ENCODE measurements around the gene HOMER3.
"Not testable (repeated sequence)": the region's sequence is repeated elsewhere in the genome, so short reads cannot be mapped to it uniquely, and the experiment has no call there.

Gene HOMER3

DNA sequence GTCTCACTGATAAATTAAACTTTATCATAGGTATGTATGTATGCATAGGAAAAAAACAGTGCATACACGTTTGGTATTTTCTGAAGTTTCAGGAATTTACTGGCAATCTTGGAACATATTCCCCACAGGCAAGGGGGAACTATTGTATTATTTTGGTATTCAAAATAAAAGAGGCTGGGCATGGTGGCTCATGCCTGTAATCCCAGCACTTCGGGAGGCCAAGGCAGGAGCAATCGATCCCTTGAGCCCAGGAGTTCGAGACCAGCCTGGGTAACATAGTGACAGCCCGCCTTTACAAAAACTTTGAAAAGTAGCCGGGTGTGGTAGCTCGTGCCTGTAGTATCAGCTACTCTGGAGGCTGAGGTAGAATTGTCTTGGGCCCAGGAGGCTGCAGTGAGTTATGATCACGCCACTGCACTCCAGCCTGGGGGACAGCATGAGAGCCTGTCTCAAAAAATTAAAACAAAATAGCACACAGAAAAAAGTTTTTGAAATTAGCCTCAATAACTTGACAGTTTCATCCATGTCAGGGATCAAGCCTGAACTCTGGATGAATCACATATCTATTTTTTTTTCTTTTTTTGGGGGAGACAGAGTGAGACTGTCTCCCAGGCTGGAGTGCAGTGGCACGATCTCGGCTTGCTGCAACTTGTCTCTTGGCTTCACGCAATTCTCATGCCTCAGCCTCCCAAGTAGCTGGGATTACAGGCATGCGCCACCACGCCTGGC, 29.1 kb upstream of the HOMER3 start:
- DNase-seq (ENCODE audit: low read depth in 1 of 2, low spot score in 1 of 2) = no peak
- in situ Hi-C loops (cut with HindIII; ENCODE audit: low pct_unique_long_range_greater_than_20kb, low sequenced_read_pairs) = no loop called here
- no peak for TF ChIP-seq JUND (IDR thresholded peaks at IDR 0.05; ENCODE audit: low read depth)

DNA sequence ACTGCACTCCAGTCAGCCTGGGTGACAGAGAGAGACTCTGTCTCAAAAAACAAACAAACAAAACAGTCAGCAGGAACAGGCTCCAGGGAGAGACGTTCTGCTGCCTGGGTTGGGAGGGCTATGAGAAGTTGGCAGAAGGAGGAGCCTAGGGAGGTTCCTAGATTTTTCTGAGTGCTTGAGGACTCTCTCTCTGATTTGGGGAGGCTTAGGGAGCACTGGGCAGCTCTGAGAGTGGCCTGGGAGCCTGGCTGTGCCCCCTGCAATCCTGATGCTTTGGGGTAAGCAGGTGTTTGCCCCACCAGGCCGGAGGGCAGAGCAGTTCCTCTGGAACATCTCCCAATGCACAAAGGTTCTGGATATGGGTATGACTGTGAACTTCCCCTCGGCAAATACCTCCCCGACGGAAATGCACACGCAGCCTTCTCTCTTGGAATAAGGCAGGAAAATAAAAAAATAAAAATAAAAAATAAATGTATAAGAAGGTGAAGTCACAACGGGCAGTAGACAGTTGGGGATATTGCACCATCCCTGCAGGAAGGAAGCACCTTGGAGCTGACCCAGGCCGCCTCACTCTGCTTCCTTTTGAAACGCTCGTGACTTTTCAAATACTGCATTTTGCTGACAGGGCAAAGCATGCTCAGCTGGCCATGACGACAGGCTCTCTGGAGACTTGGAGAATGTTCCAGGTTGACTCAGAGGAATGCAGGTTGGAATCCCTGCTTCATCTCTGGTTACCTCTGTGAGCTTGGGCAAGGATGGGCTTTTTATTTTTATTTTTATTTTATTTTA, 26.5 kb upstream of the HOMER3 start:
- no peak for TF ChIP-seq JUND (IDR thresholded peaks at IDR 0.05; ENCODE audit: low read depth)
- in situ Hi-C loops (cut with HindIII; ENCODE audit: low pct_unique_long_range_greater_than_20kb, low sequenced_read_pairs) = no loop called here
- DNase-seq (ENCODE audit: low read depth in 1 of 2, low spot score in 1 of 2) = peak; percentile 31 to 60

DNA sequence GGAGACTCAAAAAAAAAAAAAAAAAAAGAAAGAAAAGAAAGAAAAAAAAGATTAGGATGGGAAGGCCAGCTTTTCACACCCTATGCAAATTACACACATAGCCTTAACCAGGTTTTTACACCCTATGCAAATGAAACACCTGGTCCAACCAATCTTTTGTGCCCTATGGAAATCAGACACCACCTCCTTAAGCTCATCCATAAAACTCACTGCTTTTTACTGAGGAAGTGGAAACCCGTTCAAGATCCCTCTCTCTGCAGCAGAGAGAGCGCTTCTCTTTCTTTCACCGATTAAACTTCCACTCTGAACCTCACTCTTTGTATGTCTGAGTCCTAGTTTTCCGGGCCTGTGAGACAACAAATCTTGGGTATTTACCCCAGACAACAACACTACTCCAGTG, 25.3 kb upstream of the HOMER3 start:
- in situ Hi-C loops (cut with HindIII; ENCODE audit: low pct_unique_long_range_greater_than_20kb, low sequenced_read_pairs) = no loop called here
- no peak for TF ChIP-seq JUND (IDR thresholded peaks at IDR 0.05; ENCODE audit: low read depth)
- DNase-seq (ENCODE audit: low read depth in 1 of 2, low spot score in 1 of 2) = peak in 1 of 2 experiments; percentile 74

DNA sequence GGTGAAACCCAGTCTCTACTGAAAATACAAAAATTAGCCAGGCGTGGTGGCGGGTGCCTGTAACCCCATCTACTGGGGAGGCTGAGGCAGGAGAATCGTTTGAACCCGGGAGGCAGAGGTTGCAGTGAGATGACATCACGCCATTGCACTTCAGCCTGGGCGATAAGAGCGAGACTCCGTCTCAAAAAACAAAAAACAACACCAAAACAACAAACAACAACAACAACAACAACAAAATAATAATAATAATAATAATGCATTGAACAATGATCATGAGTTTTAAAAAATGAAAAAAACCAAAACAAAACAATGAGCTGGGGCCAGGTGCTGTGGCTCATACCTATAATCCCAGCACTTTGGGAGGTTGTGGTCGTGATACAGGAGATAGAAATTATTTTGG, 23.1 kb upstream of the HOMER3 start:
- TF ChIP-seq JUND (IDR thresholded peaks at IDR 0.05; ENCODE audit: low read depth) = no peak
- no peak for DNase-seq (ENCODE audit: low read depth in 1 of 2, low spot score in 1 of 2)
- in situ Hi-C loops (cut with HindIII; ENCODE audit: low pct_unique_long_range_greater_than_20kb, low sequenced_read_pairs) = no loop called here

DNA sequence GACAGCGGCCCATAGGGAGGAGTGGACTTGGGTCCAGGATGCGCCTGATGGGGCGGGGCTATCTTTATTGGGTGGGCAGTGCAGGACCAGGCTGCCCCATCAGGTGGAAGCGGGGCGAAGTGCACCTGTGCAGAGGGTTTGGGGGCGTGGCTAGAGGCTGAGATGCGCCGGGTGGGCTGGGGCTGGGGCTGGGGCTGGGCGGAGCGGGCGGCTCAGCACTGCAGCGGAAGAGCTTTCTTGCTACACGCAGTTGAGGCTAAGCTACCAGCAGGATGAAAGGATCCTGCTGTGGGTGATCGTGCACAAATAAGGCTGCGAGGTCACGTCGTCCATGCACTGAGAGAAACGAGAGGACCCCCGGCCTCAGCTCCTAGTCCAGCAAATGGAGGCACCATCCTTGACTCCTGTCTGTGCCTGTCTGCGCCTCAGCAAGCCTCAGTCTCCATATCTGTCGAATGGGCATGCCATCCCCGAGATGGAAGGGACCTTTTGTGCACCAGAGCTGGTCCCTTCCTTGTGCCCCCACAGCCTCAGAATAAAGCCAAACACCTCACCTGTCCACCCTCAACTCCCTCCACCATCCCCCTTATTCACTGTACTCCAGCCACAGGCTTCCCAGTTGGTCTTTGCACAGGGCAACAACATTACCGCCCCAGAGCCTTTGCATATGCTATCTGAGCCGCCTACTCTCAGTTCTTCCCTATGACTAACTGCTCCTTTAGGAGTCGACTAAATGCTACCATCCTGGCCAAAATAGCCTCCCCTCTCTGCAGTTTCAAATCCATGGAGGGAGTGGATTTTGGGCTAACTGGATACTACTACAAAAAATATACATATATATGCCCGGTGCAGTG, 21.0 kb upstream of the HOMER3 start:
- TF ChIP-seq JUND (IDR thresholded peaks at IDR 0.05; ENCODE audit: low read depth) = no peak
- no peak for DNase-seq (ENCODE audit: low read depth in 1 of 2, low spot score in 1 of 2)
- in situ Hi-C loops (cut with HindIII; ENCODE audit: low pct_unique_long_range_greater_than_20kb, low sequenced_read_pairs) = no loop called here

DNA sequence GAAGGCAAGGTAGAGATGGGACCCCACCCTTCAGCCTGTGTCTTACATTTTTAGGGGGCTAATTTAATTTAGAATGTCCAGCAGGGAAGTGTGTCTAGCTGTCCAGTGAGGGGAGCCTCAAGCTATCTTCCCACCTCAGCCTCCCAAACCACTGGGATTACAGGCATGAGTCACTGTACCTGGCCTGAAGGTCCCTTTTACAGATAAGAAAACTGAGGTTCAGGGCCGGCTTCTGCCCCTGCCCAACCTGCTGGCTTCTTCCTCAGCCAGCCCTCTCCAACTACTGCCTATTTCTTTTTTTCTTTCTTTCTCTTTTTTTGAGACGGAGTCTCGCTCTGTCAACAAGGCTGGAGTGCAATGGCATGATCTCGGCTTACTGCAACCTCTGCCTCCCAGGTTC, 19.4 kb upstream of the HOMER3 start:
- no peak for TF ChIP-seq JUND (IDR thresholded peaks at IDR 0.05; ENCODE audit: low read depth)
- in situ Hi-C loops (cut with HindIII; ENCODE audit: low pct_unique_long_range_greater_than_20kb, low sequenced_read_pairs) = no loop called here
- DNase-seq (ENCODE audit: low read depth in 1 of 2, low spot score in 1 of 2) = no peak

DNA sequence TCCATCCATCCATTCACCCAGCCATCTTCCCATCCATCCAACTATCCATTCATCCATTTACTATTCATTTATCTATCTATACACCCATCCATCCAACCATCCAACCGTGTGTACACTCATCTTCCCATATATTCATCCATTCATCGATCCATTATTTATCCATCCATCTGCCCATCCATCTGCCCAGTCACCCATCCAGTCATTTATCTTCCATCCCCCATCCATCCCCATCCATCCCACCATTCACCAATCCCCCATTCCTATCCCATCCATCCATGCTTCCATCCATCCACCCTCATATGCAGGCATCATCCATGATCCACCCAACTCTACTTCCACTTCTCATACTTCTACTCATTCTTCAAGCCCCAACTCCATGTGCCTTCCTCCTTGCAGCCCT, 14.0 kb upstream of the HOMER3 start:
- in situ Hi-C loops (cut with HindIII; ENCODE audit: low pct_unique_long_range_greater_than_20kb, low sequenced_read_pairs) = no loop called here
- TF ChIP-seq JUND (IDR thresholded peaks at IDR 0.05; ENCODE audit: low read depth) = no peak
- DNase-seq (ENCODE audit: low read depth in 1 of 2, low spot score in 1 of 2) = no peak

DNA sequence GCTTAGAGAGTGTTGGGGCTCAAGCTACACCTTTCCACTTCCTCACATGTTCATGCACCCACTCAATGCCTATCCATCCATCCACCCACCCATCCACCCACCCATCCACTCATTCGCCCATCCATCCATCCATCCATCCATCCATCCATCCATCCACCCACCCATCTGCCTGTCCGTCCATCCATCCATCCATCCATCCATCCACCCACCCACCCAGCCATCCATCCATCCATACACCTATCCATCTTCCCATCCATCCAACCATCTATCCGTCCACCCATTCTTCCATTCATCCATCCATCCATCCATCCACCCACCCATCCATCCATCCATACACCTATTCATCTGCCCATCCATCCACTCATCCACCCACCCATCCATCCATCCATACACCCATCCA, 13.1 kb upstream of the HOMER3 start:
- no peak for DNase-seq (ENCODE audit: low read depth in 1 of 2, low spot score in 1 of 2)
- TF ChIP-seq JUND (IDR thresholded peaks at IDR 0.05; ENCODE audit: low read depth) = no peak
- in situ Hi-C loops (cut with HindIII; ENCODE audit: low pct_unique_long_range_greater_than_20kb, low sequenced_read_pairs) = no loop called here

DNA sequence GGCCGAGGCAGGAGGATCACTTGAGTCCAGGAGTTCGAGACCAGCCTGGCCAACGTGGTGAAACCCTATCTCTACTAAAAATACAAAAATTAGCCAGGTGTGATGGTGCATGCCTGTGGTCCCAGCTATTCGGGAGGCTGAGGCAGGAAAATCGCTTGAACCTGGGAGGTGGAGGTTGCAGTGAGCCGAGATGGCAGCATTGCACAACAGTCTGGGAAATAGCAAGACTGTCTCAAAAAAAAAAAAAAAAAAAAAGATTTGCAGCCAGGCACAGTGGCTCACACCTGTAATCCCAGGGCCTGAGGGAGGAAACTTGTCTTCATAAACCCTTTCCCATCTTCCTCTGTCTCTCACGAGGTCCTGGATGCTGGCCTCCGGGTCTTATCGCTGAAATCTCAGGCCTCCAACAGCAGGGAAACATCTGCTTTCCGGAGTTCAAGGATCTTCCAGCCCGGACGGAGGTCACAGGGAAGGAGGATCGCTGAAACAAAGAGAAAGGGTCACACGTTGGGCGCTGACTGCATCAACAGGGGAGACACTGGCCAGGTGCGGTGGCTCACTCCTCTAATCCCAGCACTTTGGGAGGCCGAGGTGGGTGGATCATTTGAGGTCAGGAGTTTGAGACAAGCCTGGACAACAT, 11.5 kb upstream of the HOMER3 start:
- DNase-seq (ENCODE audit: low read depth in 1 of 2, low spot score in 1 of 2); in situ Hi-C loops (cut with HindIII; ENCODE audit: low pct_unique_long_range_greater_than_20kb, low sequenced_read_pairs): not testable (repeated sequence)

DNA sequence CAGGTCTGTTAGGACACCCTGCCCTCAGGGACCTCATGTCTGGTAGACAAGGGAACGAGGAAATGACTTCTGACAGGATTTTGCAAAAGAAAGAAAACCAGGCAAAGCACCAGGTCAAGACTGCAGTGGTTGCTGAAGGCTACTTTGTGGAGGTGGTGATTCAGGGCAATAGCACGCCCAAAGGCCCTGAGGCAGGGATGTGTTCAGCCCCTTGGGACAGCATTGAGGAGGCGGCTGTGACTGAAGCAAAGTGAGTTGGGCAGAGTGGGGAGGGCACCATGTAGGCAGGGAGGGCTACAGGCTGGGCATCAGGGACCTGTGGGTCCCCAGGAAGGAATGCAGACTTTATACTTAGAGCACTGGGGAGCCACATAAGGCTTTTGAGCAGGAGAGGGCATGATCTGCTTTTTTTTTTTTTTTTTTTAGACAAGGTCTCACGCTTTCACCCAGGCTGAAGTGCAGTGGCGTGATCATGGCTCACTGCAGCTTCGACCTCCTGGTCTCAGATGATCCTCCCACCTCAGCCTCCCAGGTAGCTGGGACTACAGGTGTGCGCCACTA, 10.8 kb upstream of the HOMER3 start:
- TF ChIP-seq JUND (IDR thresholded peaks at IDR 0.05; ENCODE audit: low read depth) = no peak
- peak in 1 of 2 experiments; percentile 36 for DNase-seq (ENCODE audit: low read depth in 1 of 2, low spot score in 1 of 2)
- in situ Hi-C loops (cut with HindIII; ENCODE audit: low pct_unique_long_range_greater_than_20kb, low sequenced_read_pairs) = no loop called here

DNA sequence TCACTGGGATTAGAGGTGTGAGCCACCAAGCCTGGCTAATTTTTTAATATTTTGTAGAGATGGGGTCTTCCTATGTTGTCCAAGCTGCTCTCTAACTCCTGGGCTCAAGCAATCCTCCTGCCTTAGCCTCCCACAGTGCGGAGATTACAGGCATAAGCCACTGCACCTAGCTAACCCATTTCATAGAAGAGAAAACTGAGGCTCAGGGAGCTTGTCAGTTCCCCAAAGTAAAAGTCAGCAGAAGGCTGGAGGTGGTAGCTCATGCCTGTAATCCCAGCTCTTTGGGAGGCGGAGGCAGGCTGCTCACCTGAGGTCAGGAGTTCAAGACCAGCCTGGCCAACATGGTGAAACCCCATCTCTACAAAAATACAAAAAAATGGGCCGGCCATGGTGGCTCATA, 8.8 kb upstream of the HOMER3 start:
- in situ Hi-C loops (cut with HindIII; ENCODE audit: low pct_unique_long_range_greater_than_20kb, low sequenced_read_pairs) = no loop called here
- DNase-seq (ENCODE audit: low read depth in 1 of 2, low spot score in 1 of 2) = no peak
- TF ChIP-seq JUND (IDR thresholded peaks at IDR 0.05; ENCODE audit: low read depth) = no peak

DNA sequence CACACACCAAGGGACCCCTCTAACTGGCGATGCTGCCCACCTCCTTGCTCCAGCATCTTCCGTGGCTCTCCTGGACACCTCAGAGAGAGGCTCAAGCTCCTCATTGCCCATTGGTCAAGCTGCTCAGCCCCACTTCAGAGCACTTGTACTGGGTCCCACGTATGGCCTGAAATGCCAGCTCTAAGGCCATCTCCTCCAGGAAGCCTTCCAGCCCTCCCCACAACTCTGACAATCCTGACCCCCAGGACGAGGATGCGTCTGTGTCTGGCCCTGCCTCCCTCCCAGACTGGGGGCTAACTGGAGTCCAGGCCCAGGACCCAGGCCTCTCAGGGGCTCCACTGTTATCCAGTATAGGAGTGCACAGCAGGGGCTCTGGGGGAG, 7.9 kb upstream of the HOMER3 start:
- no peak for TF ChIP-seq JUND (IDR thresholded peaks at IDR 0.05; ENCODE audit: low read depth)

More for the DNA sequence above, 7.9 kb upstream of the HOMER3 start:
- in situ Hi-C loops (cut with HindIII; ENCODE audit: low pct_unique_long_range_greater_than_20kb, low sequenced_read_pairs) = no loop called here
- DNase-seq (ENCODE audit: low read depth in 1 of 2, low spot score in 1 of 2) = no peak
